T1000 (cell line): ENCODE results near the gene SUN3.

Experiments used
- DNase-seq: peaks from one replicate; lab custom pipeline; 2025; ENCODE audit warnings: mixed read lengths; lab: John Stamatoyannopoulos, UW

The SUN3 gene

DNA sequence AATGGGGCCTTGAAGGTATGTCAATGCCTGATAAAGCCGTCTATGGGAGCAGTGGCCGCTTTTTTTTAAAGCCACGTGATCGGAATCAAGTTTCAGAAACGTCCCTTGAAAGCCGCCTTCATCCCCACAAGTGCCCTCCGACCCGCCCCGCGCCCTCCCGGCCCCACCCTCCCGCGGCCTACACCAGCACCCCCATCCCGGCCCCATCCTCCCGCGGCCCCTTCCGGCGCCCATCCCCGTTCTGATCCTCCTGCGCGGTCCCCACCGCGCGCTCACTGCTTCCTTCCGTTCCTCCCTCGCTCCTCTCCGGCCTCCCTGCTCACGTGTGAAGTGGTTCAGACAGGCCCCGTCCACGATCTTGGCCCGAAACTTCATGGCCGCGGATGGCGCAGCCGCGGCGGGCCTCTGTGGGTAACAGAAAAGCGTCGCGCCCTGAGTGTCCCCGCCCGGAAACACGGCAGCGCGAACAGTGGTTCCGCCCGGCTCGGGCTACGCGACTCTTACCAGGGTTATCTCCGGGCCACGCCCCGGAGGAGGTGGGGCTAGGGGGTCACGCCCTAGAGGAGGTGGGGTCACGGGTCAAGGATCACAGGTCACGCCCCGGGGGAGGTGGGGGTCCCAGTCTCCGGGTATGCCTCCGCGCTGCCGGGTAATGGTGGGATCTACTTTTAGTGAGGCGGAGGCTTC is 49.6 kb downstream of the SUN3 start, which contains the start of gene HUS1:
HUS1 (minus strand) TSS at position 471 of the 687 bp plus-strand sequence; CDS start at position 375, 96 bp downstream.
- peak; percentile 83 for DNase-seq

DNA sequence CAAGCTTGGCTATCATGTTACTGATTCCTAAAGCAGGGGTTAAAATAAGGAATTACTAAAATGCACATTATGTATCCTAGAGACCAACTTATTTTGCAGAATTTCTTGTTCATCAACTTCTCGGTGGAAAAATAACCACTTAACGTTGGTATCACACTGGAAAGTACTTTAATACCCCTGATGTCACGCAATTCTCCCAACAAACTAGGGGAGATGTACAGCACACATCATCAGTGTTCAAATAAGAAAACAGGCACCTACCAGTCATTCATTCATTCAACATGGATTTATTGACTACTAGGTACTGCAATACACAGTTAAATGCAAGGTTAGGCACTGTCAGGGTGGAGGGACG is 50.1 kb downstream of the SUN3 start:
- DNase-seq = no peak

DNA sequence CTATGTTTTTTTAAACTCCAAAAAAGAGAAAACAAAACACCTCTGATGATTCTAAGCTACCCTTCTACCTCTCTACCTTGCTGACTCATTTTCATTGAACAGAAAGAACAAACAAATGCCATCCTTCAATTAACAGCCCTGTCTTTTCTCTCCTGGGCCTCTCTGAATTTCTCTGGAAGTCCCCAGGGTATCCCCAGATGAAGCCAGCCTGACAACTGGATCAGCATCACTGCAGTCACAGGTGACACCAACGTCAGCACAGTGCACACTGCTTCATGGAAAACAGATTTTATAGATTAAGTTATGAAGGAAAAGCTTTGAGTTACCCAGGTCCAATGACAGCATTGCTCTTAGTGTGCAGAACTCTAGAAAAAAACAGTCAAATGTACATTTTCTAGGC is 55.2 kb downstream of the SUN3 start:
- no peak for DNase-seq

DNA sequence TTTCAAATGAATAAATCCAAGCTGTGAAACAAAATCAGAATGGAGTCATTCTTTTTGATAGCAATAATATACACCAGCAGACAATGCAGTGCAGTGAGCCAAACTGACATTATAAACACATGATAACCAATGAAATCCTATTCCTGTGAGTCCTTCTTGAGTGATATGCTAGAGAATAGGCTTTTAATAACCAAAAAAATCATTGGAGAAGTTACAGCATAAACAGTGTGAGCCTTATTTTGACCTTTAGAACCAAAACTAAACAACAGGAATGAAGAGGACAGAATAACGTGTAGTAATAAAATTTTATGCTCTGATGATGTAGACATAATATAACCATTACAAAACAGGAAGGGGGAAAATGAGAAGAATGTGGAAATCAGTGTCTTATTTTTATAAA is 58.1 kb downstream of the SUN3 start:
- no peak for DNase-seq

GRCh38 chr7:47968847-47969774 is 59.8 kb downstream of the SUN3 start:
- no peak for DNase-seq

DNA sequence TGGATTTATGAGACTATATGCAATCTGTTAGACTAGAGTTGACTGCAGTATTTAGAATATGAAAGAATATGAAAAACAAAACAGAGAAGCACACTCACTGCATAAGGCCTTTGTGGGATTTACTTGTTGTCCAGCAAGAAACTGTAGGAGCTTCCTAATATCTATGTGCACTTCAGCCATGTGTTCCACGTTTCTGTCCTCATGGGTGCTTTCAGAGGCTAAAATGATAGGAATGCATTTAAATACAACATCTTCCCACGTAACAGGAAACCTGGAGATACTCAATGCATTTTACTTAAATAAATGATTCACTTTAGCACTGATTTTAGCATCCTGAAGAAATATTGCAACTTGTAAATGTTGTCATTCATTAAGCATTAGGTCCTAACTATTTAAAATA is 61.2 kb downstream of the SUN3 start:
- DNase-seq = no peak

DNA sequence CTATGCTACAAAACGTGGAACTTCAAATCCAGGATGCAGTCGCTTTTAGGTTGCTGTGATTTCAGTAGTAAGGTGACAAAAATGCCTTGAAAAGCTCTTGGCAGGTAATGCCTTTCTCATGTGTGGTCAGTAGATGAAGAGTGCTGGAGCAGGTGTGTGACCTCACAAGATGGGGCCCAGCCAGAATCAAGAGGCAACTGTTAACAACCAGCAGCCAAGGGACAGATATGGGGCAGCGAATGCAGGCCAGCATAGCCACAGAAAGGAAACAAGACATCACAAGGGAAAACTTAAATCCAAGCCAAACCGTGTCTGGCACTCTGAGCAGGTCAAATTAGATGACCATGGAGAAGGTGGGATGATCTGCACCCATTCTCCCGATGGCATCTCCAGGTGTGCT is 61.8 kb downstream of the SUN3 start:
- DNase-seq = no peak

DNA sequence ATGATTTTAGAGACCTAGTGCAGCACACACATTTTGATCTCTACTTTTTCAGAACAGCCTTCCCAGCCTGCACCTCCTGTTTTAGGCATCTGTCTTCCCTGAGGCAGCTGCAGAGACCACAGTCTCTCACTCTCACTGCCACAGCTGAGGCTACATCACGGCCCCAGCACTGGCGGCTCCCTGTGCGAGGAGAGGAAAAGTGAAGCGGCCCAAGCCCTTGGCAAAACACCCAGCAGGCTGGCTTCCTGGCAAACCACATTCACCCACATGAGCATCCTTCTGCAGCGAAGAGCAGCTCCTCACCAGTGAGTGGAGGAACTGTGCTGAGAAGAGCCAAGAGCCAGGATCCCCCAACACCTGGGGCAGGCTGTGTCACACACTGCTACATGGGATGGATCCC is 63.5 kb downstream of the SUN3 start:
- no peak for DNase-seq

GRCh38 chr7:47962262-47962661 is 66.6 kb downstream of the SUN3 start:
- no peak for DNase-seq

- DNase-seq = no peak
Observed at GRCh38 chr7:47957156-47957555, 71.8 kb downstream of the SUN3 start.

DNA sequence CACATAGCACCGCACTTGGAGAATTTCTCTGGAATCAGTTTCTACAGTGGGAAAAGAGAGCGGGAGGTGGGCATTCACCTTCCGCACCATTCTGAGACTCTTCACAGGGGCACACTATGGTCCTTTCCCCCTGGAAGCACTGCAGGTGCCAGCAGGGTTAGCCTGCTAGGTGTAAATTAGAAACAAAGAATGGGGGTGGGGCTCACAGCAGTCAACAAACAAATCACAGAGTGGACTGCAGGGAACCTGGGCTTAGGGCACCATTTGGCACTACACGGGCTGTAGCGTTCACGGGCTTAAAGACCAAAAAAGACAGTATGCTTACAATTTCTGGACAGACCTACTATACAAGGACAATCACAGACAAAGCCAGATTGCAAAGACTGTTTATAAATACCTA is 72.7 kb downstream of the SUN3 start:
- DNase-seq = no peak

DNA sequence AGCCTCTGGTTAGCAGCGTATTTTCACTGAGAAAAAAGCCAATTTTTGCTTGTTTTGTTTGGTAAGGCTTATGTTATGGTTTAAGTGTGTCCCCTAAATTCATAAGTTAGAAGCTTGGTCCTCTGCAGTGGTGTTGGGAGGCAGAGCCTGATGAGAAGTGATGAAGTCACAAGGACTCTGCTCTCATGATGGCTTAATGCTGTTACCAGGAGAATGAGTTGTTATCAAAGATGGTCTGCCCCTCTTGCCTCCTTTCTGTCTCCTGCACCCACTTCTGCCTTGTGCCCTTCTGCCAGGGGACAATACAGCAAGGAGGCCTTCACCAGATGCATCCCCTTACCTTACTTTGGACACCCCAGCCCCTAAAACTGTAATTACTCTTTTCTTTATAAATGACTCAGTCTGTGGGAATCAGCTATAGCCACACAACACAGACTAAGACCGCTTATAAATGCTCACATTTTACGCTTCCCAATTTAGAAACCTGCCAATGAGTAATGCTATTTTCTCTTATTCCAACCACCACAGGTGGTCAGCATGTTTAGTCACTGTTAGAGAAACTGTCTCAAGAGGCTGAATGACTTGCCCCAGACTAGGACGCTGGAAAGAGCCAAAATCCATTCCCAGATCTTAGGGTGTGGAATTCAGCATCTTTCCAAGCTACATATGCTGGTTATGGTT is 74.5 kb downstream of the SUN3 start:
- no peak for DNase-seq

DNA sequence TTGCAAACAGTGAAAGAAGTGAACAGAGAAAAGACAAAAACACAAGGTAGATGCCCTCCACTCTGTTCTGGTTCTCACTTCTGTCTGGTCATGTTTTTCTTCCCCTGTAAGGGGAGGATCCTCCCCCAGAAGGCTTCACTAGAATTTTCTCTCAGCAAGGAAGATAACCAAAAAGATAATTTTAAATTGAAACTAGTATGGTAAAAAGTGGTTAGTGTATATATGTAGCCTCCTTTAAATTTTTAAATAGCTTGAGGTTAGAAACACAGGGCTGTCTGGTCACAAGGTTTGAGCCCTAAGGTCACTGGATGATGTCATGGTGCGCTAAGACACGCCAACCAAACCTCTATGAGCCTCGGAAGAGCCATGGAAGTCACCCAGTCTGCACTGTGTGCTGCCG is 75.1 kb downstream of the SUN3 start:
- no peak for DNase-seq

DNA sequence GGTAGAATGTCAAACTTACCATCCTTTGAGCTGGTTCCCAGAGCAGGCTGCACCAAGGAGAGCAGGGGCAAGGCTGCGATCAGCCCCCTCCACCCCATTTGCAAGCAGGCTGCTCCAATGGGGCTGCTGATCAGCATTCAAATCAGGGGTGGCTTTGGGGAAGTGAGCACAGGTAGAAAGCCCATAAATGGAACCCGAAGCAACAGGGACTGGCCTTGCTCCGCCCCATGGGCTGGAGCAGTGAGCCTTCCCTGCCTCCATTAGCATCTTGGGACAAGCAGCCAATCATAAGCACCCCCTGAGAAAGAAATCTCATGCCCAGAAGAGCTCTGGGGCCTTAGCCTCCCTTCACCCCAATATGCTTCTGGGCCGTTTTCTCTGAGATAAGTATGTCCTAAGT is 76.7 kb downstream of the SUN3 start:
- no peak for DNase-seq

DNA sequence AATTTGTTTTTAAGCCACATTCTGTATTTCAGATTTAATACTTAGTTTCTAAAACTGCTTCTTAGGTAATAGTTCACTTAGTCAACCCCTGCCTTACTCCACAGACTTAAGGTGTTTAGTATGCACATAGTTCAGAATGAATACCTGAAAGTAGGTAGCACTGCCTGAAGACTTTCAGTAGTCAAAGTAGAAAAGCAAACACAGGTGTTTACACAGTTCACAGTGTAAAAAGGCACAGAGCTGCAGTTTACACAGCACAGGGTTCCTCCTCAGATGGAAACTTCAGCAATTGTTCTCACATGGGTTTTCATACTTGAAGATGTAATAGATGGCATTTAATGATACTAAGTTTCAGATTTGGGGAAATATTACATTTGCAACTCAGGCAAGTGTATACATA is 77.5 kb downstream of the SUN3 start:
- no peak for DNase-seq

- DNase-seq = no peak
Observed at GRCh38 chr7:47950714-47951113, 78.2 kb downstream of the SUN3 start.

DNA sequence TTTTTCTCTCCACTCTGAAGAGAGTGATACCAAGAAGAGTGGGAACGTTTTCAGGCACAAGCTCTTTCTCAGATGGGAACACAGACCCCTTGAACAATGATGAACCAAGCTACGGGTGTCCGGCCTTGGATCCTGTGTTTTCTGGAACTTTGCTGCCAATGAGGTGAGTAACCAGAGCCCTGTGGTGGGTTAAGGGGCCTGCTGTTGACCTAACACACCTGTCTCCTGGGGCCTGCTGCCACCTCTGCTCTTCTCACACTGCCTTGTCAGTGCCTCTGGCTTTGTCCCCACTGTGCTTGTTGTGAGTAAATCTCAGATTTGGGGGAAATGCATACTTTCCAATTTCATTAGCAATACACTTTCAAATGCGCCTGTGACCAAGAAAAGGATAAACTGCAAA is 79.2 kb downstream of the SUN3 start:
- no peak for DNase-seq

DNA sequence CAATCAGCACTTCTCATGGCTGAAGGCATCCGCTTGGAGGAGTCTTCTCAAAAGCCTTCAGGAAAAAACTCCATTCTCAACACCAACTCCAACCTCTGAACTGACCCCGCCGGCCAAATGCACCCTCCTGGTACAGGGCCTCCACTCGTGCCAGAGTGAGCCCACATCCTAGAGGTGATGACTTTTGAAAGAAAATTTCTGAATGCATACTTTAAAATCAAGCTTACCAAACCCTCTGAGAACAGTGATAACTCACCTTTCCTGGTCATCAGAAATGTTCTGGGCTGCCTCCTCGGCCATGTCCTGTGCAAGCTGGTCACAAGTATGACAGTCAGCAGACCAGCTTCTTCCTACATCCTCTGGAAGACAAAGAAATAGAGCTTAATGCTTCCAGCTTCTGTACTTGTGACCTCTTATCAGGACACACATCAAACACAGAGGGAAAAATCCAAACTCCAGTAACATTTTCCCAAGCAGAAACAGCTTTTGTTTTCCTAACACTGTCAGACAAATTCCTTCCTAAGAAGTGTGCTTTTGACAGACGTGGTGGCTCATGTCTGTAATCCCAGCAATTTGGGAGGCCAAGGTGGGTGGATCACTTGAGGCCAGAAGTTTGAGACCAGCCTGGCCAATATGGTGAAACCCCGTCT is 80.6 kb downstream of the SUN3 start, which contains the start of gene PKD1L1:
PKD1L1 (minus strand) TSS at position 326 of the 650 bp plus-strand sequence; CDS start at position 300, 26 bp downstream.
- no peak for DNase-seq

GRCh38 chr7:47947355-47947749 is 81.6 kb downstream of the SUN3 start:
- no peak for DNase-seq

DNA sequence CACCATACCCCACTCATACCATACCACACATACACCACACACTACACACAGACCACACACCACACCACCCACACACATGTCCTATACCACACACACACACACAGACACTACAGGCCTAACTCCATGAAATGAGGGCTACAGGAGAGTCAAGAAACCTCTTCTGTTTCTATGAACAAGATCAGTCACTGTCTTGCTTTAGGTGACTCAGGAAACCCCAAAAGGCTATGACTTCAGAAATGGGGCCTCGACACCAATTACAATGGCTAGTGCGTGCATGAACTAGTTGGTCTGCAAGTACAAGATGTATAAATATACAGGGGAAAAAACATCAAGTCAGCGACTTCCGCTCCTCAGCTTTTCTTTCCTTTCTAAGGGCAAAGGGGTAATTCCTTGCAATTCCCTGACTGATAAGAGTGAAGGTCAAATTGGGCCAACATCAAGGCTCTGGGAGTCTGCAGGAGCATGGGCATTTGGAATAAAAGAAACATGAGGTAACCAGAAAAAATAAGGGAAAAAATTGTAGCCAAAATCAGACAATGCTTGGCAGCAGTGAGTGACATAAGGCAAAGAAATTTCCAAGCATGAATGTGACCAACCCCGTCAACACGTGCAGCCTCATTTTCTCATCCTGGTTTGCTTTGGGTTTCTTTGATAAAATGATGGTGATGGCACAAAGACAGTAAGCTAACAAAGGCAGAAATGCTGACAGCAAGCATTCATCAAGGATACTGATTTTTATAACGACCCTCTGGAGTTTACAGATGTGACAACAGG is 82.1 kb downstream of the SUN3 start:
- no peak for DNase-seq

- DNase-seq = peak; percentile 35
Observed at GRCh38 chr7:47945261-47946015, 83.5 kb downstream of the SUN3 start.
